ENCODE results near the gene KISS1R. TPM values are rescaled to one million over a fixed set of nuclear protein-coding genes. Genes with fewer than 3 reads are reported as not detected.

KISS1R gene
- polyA plus RNA-seq, 1 experiment, result not detected

DNA sequence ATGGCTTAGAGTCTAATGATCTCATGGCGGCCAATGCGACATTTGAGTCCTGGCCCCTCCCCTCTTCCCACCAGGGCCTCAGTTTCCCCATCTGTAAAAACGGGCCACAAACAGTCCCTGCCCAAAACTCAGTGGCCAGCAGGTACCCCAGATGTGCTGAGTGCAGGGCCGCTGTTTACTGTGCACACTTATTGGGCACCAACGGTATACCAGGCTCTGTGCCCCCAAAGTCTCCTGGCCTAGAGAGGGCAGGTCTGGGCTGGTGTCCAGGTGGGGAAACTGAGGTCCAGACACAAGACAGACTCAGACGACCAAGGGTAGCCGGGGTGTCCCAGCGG lies 43.4 kb downstream of the KISS1R start:
- DNase-seq (ENCODE audit: low read depth), result no peak
- Histone ChIP-seq H3K27me3 (ENCODE audit: control insufficient read depth, insufficient read depth, low read length) (no peaks in the 10 kb centered on the region), H3K36me3 (ENCODE audit: control insufficient read depth, insufficient read depth, low read length) (peaks cover 35% of the 10 kb centered on the region), H3K4me3 (ENCODE audit: low read depth, low read length) (no peak overlapping the region)
- TF ChIP-seq, protein P1, sequence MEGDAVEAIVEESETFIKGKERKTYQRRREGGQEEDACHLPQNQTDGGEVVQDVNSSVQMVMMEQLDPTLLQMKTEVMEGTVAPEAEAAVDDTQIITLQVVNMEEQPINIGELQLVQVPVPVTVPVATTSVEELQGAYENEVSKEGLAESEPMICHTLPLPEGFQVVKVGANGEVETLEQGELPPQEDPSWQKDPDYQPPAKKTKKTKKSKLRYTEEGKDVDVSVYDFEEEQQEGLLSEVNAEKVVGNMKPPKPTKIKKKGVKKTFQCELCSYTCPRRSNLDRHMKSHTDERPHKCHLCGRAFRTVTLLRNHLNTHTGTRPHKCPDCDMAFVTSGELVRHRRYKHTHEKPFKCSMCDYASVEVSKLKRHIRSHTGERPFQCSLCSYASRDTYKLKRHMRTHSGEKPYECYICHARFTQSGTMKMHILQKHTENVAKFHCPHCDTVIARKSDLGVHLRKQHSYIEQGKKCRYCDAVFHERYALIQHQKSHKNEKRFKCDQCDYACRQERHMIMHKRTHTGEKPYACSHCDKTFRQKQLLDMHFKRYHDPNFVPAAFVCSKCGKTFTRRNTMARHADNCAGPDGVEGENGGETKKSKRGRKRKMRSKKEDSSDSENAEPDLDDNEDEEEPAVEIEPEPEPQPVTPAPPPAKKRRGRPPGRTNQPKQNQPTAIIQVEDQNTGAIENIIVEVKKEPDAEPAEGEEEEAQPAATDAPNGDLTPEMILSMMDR (IDR thresholded peaks at IDR 0.05; ENCODE audit: insufficient read depth, low read depth, low read length), result no peak
- POLR2A ChIA-PET, result no interaction called here
- CTCF ChIA-PET, result no interaction called here

DNA sequence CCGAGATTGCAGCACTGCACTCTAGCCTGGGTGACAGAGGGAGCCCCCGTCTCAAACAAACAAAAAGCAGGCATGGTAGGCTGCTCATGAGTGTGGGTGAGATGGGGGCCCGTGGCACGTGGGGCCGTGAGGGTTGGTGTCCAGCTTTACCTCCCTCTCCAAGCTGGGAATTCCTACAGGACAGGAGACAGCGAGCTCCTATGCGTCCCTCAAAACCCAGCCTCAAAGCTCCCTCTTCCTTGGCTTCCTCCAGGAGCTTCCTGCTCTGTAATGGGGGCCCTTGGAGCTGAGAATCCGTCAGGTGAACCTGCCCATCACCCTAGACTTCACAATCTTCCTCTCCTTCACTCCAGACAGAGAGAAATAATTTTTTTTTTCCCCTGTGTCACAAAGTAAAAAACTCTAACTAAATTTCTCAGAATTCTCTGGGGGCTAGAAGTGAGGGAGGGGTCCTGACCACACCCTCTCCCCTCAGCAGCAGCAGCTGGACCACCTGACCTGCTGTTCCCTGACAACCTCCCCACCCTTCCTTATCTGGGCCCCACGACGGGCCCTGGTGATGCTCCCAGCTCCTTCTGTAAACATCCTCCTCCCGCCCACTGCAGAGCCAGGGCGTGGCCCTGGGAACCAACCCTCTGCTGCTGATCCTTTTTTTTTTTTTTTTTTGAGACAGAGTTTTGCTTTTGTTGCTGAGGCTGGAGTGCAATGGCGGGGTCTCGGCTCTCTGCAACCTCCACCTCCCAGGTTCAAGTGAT lies 44.9 kb downstream of the KISS1R start:
- TF ChIP-seq, protein P1 (IDR thresholded peaks at IDR 0.05; ENCODE audit: insufficient read depth, low read depth, low read length), result no peak
- no peak for DNase-seq (ENCODE audit: low read depth)
- Histone ChIP-seq H3K4me3 (ENCODE audit: low read depth, low read length) (no peak overlapping the region), H3K36me3 (ENCODE audit: control insufficient read depth, insufficient read depth, low read length) (peaks cover 40% of the 10 kb centered on the region), H3K27me3 (ENCODE audit: control insufficient read depth, insufficient read depth, low read length) (no peaks in the 10 kb centered on the region)
- ChIA-PET CTCF (interaction anchor here (0.7 to 1.0 kb wide), 2 partner anchors 20 to 22 kb away, joined by 3 to 4 read pairs; partner anchors contain the start of gene WDR18), POLR2A (interaction anchor here (0.6 kb wide), 1 partner anchor 12 kb away, joined by 12 read pairs; no protein-coding TSS in a partner anchor)

DNA sequence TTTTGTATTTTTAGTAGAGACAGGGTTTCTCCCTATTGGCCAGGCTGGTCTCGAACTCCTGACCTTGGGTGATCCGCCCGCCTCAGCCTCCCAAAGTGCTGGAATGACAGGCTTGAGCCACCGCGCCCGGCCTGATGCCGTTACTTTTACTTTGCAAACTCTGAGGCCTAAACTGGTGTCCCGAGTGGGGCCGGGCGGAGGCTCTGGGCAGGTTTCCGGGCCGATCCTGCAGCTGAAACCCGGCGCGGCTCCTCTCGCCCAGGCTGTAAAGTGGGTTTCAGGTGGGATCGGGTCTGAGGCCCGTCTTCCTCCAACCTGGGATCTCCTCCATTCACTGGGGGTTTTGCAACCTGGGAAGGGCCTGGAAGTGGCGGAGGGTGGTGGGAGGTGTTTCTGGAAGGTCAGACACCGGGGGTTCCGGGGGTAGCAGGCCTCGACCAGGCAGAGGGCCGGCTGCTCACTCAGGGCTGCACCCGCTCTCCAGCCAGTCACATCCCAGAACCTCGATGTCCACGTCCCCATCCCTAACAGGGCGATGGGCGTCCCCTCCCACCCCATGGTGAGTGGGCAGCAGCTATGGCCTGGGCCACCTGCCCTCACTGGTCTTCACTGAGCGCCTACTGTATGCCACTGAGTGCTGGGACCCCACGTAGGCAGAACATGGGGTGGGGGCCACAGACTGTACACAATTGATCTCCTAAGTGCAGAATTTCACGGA lies 45.7 kb downstream of the KISS1R start:
- Histone ChIP-seq H3K27me3 (ENCODE audit: control insufficient read depth, insufficient read depth, low read length) (no peaks in the 10 kb centered on the region), H3K4me3 (ENCODE audit: low read depth, low read length) (no peak overlapping the region), H3K36me3 (ENCODE audit: control insufficient read depth, insufficient read depth, low read length) (peaks cover 43% of the 10 kb centered on the region)
- TF ChIP-seq, protein P1 (IDR thresholded peaks at IDR 0.05; ENCODE audit: insufficient read depth, low read depth, low read length), result no peak
- ChIA-PET CTCF (no interaction called here), POLR2A (no interaction called here)
- DNase-seq (ENCODE audit: low read depth), result no peak

DNA sequence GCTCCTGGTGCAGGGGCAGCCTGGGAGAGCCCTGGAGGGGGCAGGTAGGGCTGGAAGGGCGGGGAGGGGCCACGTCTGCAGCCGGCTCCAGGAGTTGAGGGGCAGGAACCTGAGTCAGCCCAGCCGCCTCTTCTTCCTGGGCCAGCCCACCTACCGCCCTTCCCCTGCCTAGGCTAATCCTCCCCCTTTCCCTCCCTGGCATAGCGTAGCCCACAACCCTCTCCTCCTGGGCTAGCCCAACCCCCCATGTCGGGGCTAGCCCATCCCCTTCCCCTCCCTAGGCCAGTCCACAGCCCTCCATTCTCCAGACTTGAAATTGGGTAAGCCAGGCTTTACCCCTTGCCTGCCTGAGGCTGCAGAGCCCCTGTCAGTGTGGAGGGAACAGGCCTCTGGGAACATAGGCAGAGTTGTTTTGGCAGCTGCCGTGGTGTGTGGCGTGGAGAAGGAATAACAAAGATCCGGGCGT lies 46.4 kb downstream of the KISS1R start:
- Histone ChIP-seq H3K4me3 (ENCODE audit: low read depth, low read length) (no peak overlapping the region), H3K36me3 (ENCODE audit: control insufficient read depth, insufficient read depth, low read length) (peaks cover 46% of the 10 kb centered on the region), H3K27me3 (ENCODE audit: control insufficient read depth, insufficient read depth, low read length) (no peaks in the 10 kb centered on the region)
- no peak for DNase-seq (ENCODE audit: low read depth)
- CTCF ChIA-PET, result no interaction called here
- TF ChIP-seq, protein P1 (IDR thresholded peaks at IDR 0.05; ENCODE audit: insufficient read depth, low read depth, low read length), result no peak
- POLR2A ChIA-PET, result no interaction called here

DNA sequence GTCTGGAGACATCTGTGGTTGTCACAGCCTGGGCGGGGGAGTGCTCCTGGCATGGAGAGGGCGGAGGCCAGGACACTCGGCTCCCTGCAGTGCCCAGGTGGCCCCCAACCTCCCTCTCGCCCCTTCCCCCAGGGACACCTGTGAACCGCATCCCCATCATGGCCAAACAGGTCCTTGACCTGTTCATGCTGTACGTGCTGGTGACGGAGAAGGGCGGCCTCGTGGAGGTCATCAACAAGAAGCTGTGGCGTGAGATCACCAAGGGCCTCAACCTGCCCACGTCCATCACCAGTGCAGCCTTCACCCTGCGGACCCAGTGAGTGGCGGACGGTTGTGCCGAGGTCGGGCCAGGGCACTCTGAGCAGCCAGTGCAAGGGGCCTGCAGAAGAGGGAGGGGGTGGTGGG lies 47.0 kb downstream of the KISS1R start:
- no peak for DNase-seq (ENCODE audit: low read depth)
- POLR2A ChIA-PET, result no interaction called here
- no peak overlapping the region for H3K4me3 ChIP-seq (ENCODE audit: low read depth, low read length)
- H3K27me3 ChIP-seq (ENCODE audit: control insufficient read depth, insufficient read depth, low read length), result no peaks in the 10 kb centered on the region
- CTCF ChIA-PET, result no interaction called here
- H3K36me3 ChIP-seq (ENCODE audit: control insufficient read depth, insufficient read depth, low read length), result peaks cover 47% of the 10 kb centered on the region
- TF ChIP-seq, protein P1 (IDR thresholded peaks at IDR 0.05; ENCODE audit: insufficient read depth, low read depth, low read length), result no peak

Measured in BJ (cell line).